Thyroid gland (tissue), 4 donors: ENCODE measurements around the gene ANGPTL3. TPM values are rescaled to one million over a fixed set of nuclear protein-coding genes. Genes with fewer than 3 reads are reported as not detected.

Source experiments
- DNase-seq, 2 donors: peaks; one replicate each; pipeline ENCODE4 v3.0.0-alpha.2; 2019
- H3K27ac ChIP-seq, 3 donors: fragments of 200-600 bp; sonication (generic); 1 replicate in 2 of 3; 2 replicates in 1 of 3; pipeline ENCODE4 v1.5.1; 2016 to 2019; ENCODE audit warnings: mild to moderate bottlenecking in 1 of 3, moderate library complexity in 1 of 3
- H3K27me3 ChIP-seq: fragments of 200-600 bp; sonication (generic); one replicate; pipeline ENCODE4 v1.5.1; 2019
- H3K36me3 ChIP-seq, 2 donors: fragments of 200-600 bp; sonication (generic); one replicate each; pipeline ENCODE4 v1.5.1; 2016 to 2019
- H3K4me1 ChIP-seq, 2 donors: fragments of 200-600 bp; sonication (generic); one replicate each; pipeline ENCODE4 v1.5.1; 2017 to 2019
- H3K4me3 ChIP-seq, 3 donors: fragments of 200-600 bp; sonication (generic); replicated peaks in 1 of 3; 1 replicate in 2 of 3; 2 replicates in 1 of 3; pipeline ENCODE4 v1.5.1; 2016; ENCODE audit warnings: mild to moderate bottlenecking in 1 of 3
- H3K9me3 ChIP-seq: fragments of 200-600 bp; sonication (generic); one replicate; pipeline ENCODE4 v1.5.1; 2017
- CTCF ChIP-seq, 6 experiments: fragments of 200-600 bp in 3 of 6; fragments of 450-650 bp in 3 of 6; sonication (generic) in 3 of 6; IDR thresholded peaks; one replicate each; pipeline ENCODE4 v1.5.1; 2016 to 2019; ENCODE audit warnings: antibody characterized with exemption in 6 of 6, mild to moderate bottlenecking in 2 of 6, inconsistent platforms in 1 of 6, moderate library complexity in 1 of 6
- POLR2A ChIP-seq, 2 donors: fragments of 450-650 bp; IDR thresholded peaks; one replicate each; pipeline ENCODE4 v1.6.1; 2017; ENCODE audit warnings: antibody characterized with exemption in 2 of 2, mild to moderate bottlenecking in 2 of 2, moderate library complexity in 1 of 2
- WGBS, 2 donors: methylation state at CpG; one replicate each; pipeline ENCODE4 v1.1.5; 2017; 5-methylcytosine and 5-hydroxymethylcytosine counted together
- intact Hi-C: fragments of 100-400 bp; cut with DNase I; formaldehyde crosslinking; loops from one replicate; pipeline ENCODE4 v1.15.1; 2023
- total RNA-seq, 4 donors: library from RNA; depleted of rRNA; stranded (reverse); fragments of >200 nt; gene quantifications; one replicate each; pipeline ENCODE4 v1.2.3, GENCODE V29; 2016

ANGPTL3 gene
- total RNA-seq, 4 donors from 2014 or later, result not detected

- no peak for DNase-seq
- Histone ChIP-seq H3K27me3 (no peaks in the 10 kb centered on the region), H3K4me3 (no peak overlapping the region), H3K36me3 (no peaks in the 10 kb centered on the region), H3K27ac (no peak overlapping the region), H3K4me1 (no peaks in the 10 kb centered on the region), H3K9me3 (no peaks in the 10 kb centered on the region)
- TF ChIP-seq CTCF (IDR thresholded peaks at IDR 0.05), result no peak
- TF ChIP-seq POLR2A (IDR thresholded peaks at IDR 0.05), result no peak
- 95 to 97% methylated on average over 2 of the region's 2 CpGs for WGBS, 2 donors
- intact Hi-C loops, result no loop called here
Observed at GRCh38 chr1:62612770-62613169, 15.4 kb downstream of the ANGPTL3 start.

- no peak overlapping the region for H3K27ac ChIP-seq
- no peaks in the 10 kb centered on the region for H3K27me3 ChIP-seq
- intact Hi-C loops, result no loop called here
- WGBS, 2 donors, result 88% methylated on average over 5 of the region's 5 CpGs
- H3K36me3 ChIP-seq, result no peaks in the 10 kb centered on the region
- no peaks in the 10 kb centered on the region for H3K9me3 ChIP-seq
- no peak overlapping the region for H3K4me3 ChIP-seq
- DNase-seq, result no peak
- no peaks in the 10 kb centered on the region for H3K4me1 ChIP-seq
- TF ChIP-seq CTCF (IDR thresholded peaks at IDR 0.05) (no peak), POLR2A (IDR thresholded peaks at IDR 0.05) (no peak)
Observed at GRCh38 chr1:62613325-62613727, 16.0 kb downstream of the ANGPTL3 start.

- Histone ChIP-seq H3K4me1 (no peaks in the 10 kb centered on the region), H3K36me3 (no peaks in the 10 kb centered on the region), H3K27me3 (no peaks in the 10 kb centered on the region), H3K9me3 (no peaks in the 10 kb centered on the region), H3K27ac (no peak overlapping the region), H3K4me3 (no peak overlapping the region)
- DNase-seq, result no peak
- intact Hi-C loops, result no loop called here
- 95 to 100% methylated on average over 1 of the region's 1 CpG for WGBS, 2 donors
- TF ChIP-seq CTCF (IDR thresholded peaks at IDR 0.05) (no peak), POLR2A (IDR thresholded peaks at IDR 0.05) (no peak)
Observed at GRCh38 chr1:62613890-62614289, 16.6 kb downstream of the ANGPTL3 start.

- Histone ChIP-seq H3K4me3 (no peak overlapping the region), H3K27me3 (no peaks in the 10 kb centered on the region), H3K9me3 (no peaks in the 10 kb centered on the region), H3K27ac (no peak overlapping the region), H3K36me3 (no peaks in the 10 kb centered on the region), H3K4me1 (no peaks in the 10 kb centered on the region)
- no peak for DNase-seq
- no peak for TF ChIP-seq CTCF (IDR thresholded peaks at IDR 0.05)
- TF ChIP-seq POLR2A (IDR thresholded peaks at IDR 0.05), result no peak
- WGBS, 2 donors, result 94 to 96% methylated on average over 1 of the region's 1 CpG
- intact Hi-C loops, result no loop called here
Observed at GRCh38 chr1:62621907-62622306, 24.6 kb downstream of the ANGPTL3 start.

GRCh38 chr1:62625415-62625814 is 28.1 kb downstream of the ANGPTL3 start:
- TF ChIP-seq POLR2A (IDR thresholded peaks at IDR 0.05), result no peak
- TF ChIP-seq CTCF (IDR thresholded peaks at IDR 0.05), result no peak
- no peak overlapping the region for H3K27ac ChIP-seq
- no peaks in the 10 kb centered on the region for H3K27me3 ChIP-seq
- H3K9me3 ChIP-seq, result no peaks in the 10 kb centered on the region
- 83 to 90% methylated on average over 1 of the region's 1 CpG for WGBS, 2 donors
- no peaks in the 10 kb centered on the region for H3K4me1 ChIP-seq
- intact Hi-C loops, result no loop called here
- no peak for DNase-seq
- peaks cover 0 to 6% of the 10 kb centered on the region in 2 donors for H3K36me3 ChIP-seq
- H3K4me3 ChIP-seq, result no peak overlapping the region
